GM12878 (cell line): ENCODE data around the gene CASK. TPM values are rescaled to one million over a fixed set of nuclear protein-coding genes. Genes with fewer than 3 reads are reported as not detected.

ENCODE experiments used
- ATAC-seq: fragments of 200-7000 bp; cut with Tn5 transposase; 3 replicates; pipeline ENCODE4 v1.9.1; 2020; ENCODE audit warnings: mild to moderate bottlenecking, moderate library complexity
- BruUV-seq: library from RNA; stranded (reverse); fragments of 400-500 nt; replicated peaks from 2 replicates; lab custom pipeline; 2021; lab: Mats Ljungman, UMichigan
- CTCF ChIA-PET: fragments of 300-600 bp; sonication (Branson Sonifier 250); formaldehyde crosslinking; extraction: SDS; loops from one replicate; lab custom pipeline; 2021; ENCODE audit warnings: inconsistent platforms; lab: Yijun Ruan, JAX
- POLR2A ChIA-PET: fragments of 350-600 bp; formaldehyde crosslinking; extraction: SDS; loops from one replicate; lab custom pipeline; 2021; ENCODE audit warnings: inconsistent platforms; lab: Charles Lee
- RAD21 ChIA-PET: fragments of 300-600 bp; sonication (Branson Sonifier 250); formaldehyde crosslinking; loops from one replicate; lab custom pipeline; 2023; ENCODE audit warnings: antibody characterized with exemption; ENCODE audit not compliant: unreplicated experiment; lab: Charles Lee
- SMC1A ChIA-PET: fragments of 300-600 bp; sonication (Branson Sonifier 250); formaldehyde crosslinking; loops from one replicate; lab custom pipeline; 2023; ENCODE audit not compliant: unreplicated experiment, uncharacterized antibody; lab: Charles Lee
- DNase-seq: peaks from one replicate; pipeline ENCODE4 v3.0.0-alpha.2; 2011; ENCODE audit warnings: low read depth, low spot score
- FAIRE-seq: peaks from 3 replicates; lab custom pipeline; 2011; peaks lifted over from hg19 to GRCh38; lab: Jason Lieb, UNC
- H2AFZ ChIP-seq: 2 replicates; pipeline ENCODE4 v1.6.0; 2011; ENCODE audit warnings: low read depth, low read length, control low read depth; ENCODE audit not compliant: control insufficient read depth
- H3K27ac ChIP-seq: 2 replicates; pipeline ENCODE4 v1.5.1; 2011; ENCODE audit warnings: control low read depth; ENCODE audit not compliant: control insufficient read depth, insufficient read depth
- H3K27me3 ChIP-seq, 2 experiments: replicated peaks in 1 of 2; 2 replicates each; pipeline versions ENCODE4 v1.6.0 to v1.6.1; 2011; ENCODE audit warnings: low read length in 1 of 2; ENCODE audit not compliant: control insufficient read depth in 2 of 2, insufficient read depth in 2 of 2
- H3K36me3 ChIP-seq, 2 experiments: 2 replicates each; pipeline ENCODE4 v1.5.1; 2011; ENCODE audit warnings: low read length in 1 of 2; ENCODE audit not compliant: control insufficient read depth in 2 of 2, insufficient read depth in 2 of 2
- H3K4me1 ChIP-seq: 2 replicates; pipeline ENCODE4 v1.6.1; 2011; ENCODE audit warnings: mild to moderate bottlenecking, low read length, moderate library complexity, mixed read lengths; ENCODE audit not compliant: control insufficient read depth, insufficient read depth
- H3K4me2 ChIP-seq: 2 replicates; pipeline ENCODE4 v1.6.0; 2011; ENCODE audit warnings: control low read depth; ENCODE audit not compliant: control insufficient read depth, insufficient read depth
- H3K4me3 ChIP-seq: fragments of 200-600 bp; sonication (generic); 2 replicates; pipeline ENCODE4 v1.5.1; 2016
- H3K79me2 ChIP-seq: 2 replicates; pipeline ENCODE4 v1.6.0; 2011; ENCODE audit warnings: low read length; ENCODE audit not compliant: control insufficient read depth, insufficient read depth
- H3K9ac ChIP-seq: 2 replicates; pipeline ENCODE4 v1.8.0; 2011; ENCODE audit warnings: low read length, control low read depth, mixed read lengths; ENCODE audit not compliant: control insufficient read depth, insufficient read depth
- H3K9me3 ChIP-seq: replicated peaks from 3 replicates; pipeline ENCODE4 v1.5.1; 2011; ENCODE audit warnings: mild to moderate bottlenecking, low read length; ENCODE audit not compliant: control insufficient read depth, insufficient read depth
- H4K20me1 ChIP-seq: 2 replicates; pipeline ENCODE4 v1.6.0; 2011; ENCODE audit not compliant: control insufficient read depth, insufficient read depth
- BACH1 ChIP-seq: fragments of 450-650 bp; IDR thresholded peaks from 2 replicates; pipeline ENCODE4 v1.6.1; 2017; ENCODE audit warnings: mild to moderate bottlenecking, borderline replicate concordance
- FOXM1 ChIP-seq: IDR thresholded peaks from 2 replicates; pipeline ENCODE4 v1.6.1; 2012; ENCODE audit warnings: low read depth, mild to moderate bottlenecking, inconsistent platforms, low read length, moderate library complexity
- HCFC1 ChIP-seq: fragments of 150-350 bp; IDR thresholded peaks from 2 replicates; pipeline ENCODE4 v1.6.1; 2014; ENCODE audit warnings: low read length
- HDAC2 ChIP-seq: fragments of 200-600 bp; sonication (generic); IDR thresholded peaks from 2 replicates; pipeline ENCODE4 v1.6.1; 2017
- IKZF1 ChIP-seq: fragments of 450-650 bp; conservative IDR thresholded peaks from 2 replicates; pipeline ENCODE4 v1.6.1; 2017; ENCODE audit warnings: antibody characterized with exemption, mild to moderate bottlenecking
- JUNB ChIP-seq: IDR thresholded peaks from 2 replicates; pipeline ENCODE4 v1.6.1; 2016; ENCODE audit warnings: antibody characterized with exemption, mild to moderate bottlenecking
- JUND ChIP-seq: IDR thresholded peaks from 2 replicates; pipeline ENCODE4 v1.6.1; 2012; ENCODE audit warnings: low read depth, mild to moderate bottlenecking, low read length, improper control_type of control experiment, moderate library complexity
- MEF2A ChIP-seq: IDR thresholded peaks from 2 replicates; pipeline ENCODE4 v1.6.1; 2011; ENCODE audit warnings: low read depth, mild to moderate bottlenecking, low read length, moderate library complexity; ENCODE audit not compliant: insufficient read depth
- NFXL1 ChIP-seq: fragments of 450-650 bp; IDR thresholded peaks from 2 replicates; pipeline ENCODE4 v1.6.1; 2017; ENCODE audit warnings: antibody characterized with exemption, mild to moderate bottlenecking, borderline replicate concordance
- NR2F1 ChIP-seq: fragments of 450-650 bp; conservative IDR thresholded peaks from 2 replicates; pipeline ENCODE4 v1.6.1; 2017; ENCODE audit warnings: mild to moderate bottlenecking
- POU2F2 ChIP-seq: IDR thresholded peaks from 3 replicates; pipeline ENCODE4 v1.6.1; 2011; ENCODE audit warnings: low read depth, mild to moderate bottlenecking, low read length, borderline replicate concordance
- SIX5 ChIP-seq: IDR thresholded peaks from 2 replicates; pipeline ENCODE4 v1.6.1; 2011; ENCODE audit warnings: mild to moderate bottlenecking, low read depth, low read length, moderate library complexity; ENCODE audit not compliant: severe bottlenecking
- SMC3 ChIP-seq: IDR thresholded peaks from 2 replicates; pipeline ENCODE4 v1.6.1; 2011; ENCODE audit warnings: low read length, improper control_type of control experiment, borderline replicate concordance
- SP1 ChIP-seq: IDR thresholded peaks from one replicate; pipeline ENCODE4 v1.6.1; 2011; ENCODE audit warnings: low read depth, low read length
- SREBF1 ChIP-seq: IDR thresholded peaks from 2 replicates; pipeline ENCODE4 v1.6.1; 2012; ENCODE audit warnings: mild to moderate bottlenecking, low read length
- SUZ12 ChIP-seq: fragments of 200-600 bp; sonication (generic); IDR thresholded peaks from one replicate; pipeline ENCODE4 v1.6.1; 2018; ENCODE audit warnings: antibody characterized with exemption, mild to moderate bottlenecking; ENCODE audit not compliant: unreplicated experiment
- TARDBP ChIP-seq: IDR thresholded peaks from 2 replicates; pipeline ENCODE4 v1.6.1; 2016; ENCODE audit warnings: borderline replicate concordance
- ZBTB11 ChIP-seq: fragments of 450-650 bp; formaldehyde crosslinking; IDR thresholded peaks from 2 replicates; pipeline ENCODE4 v1.5.0; 2022; ENCODE audit warnings: mild to moderate bottlenecking, missing genetic modification characterization
- WGBS: methylation state at CpG from one replicate; pipeline ENCODE4 v1.1.6; 2016; ENCODE audit warnings: low lambda C conversion rate; ENCODE audit not compliant: insufficient replicate concordance, insufficient coverage; ENCODE audit errors: missing lambda C conversion rate; 5-methylcytosine and 5-hydroxymethylcytosine counted together
- in situ Hi-C: fragments of 300-500 bp; cut with MboI; formaldehyde crosslinking; loops from 9 replicates; pipeline ENCODE4 v1.14.3; 2018; ENCODE audit warnings: mixed read lengths
- intact Hi-C: fragments of 100-400 bp; cut with micrococcal nuclease; formaldehyde crosslinking; loops from one replicate; pipeline ENCODE4 v1.14.2; 2022; ENCODE audit not compliant: unreplicated experiment
- polyA plus RNA-seq, 11 experiments: library from polyadenylated mRNA; depleted of rRNA in 4 of 11; unstranded in 6 of 11; stranded (reverse) in 5 of 11; fragments of >200 nt; fragmentation: Nextera tagmentation in 4 of 11; fragmentation: Illumina TruSeq in 1 of 11; extraction: Ambion mirVana in 4 of 11; extraction: Trizol in 1 of 11; gene quantifications; 1 replicate in 1 of 11; 2 replicates in 10 of 11; pipeline versions ENCODE4 v1.2.1 to v1.2.3, GENCODE V29; 2011 to 2016; ENCODE audit warnings: inconsistent platforms in 2 of 11, missing spikeins in 2 of 11, low read depth in 1 of 11
- total RNA-seq, 4 experiments: library from RNA; depleted of rRNA in 3 of 4; stranded (reverse); fragments of >200 nt in 3 of 4; fragmentation: Illumina TruSeq in 1 of 4; extraction: Trizol in 1 of 4; gene quantifications; 2 replicates each; pipeline versions ENCODE4 v1.2.1 to v1.2.3, GENCODE V29; 2013 to 2021

Gene CASK
- total and polyA plus RNA-seq, 10 of the 15 experiments (the other 5 are each of a cell fraction or from before 2014, with no cell fraction given) = 0.60 to 45.9 (median 4.8) TPM

DNA sequence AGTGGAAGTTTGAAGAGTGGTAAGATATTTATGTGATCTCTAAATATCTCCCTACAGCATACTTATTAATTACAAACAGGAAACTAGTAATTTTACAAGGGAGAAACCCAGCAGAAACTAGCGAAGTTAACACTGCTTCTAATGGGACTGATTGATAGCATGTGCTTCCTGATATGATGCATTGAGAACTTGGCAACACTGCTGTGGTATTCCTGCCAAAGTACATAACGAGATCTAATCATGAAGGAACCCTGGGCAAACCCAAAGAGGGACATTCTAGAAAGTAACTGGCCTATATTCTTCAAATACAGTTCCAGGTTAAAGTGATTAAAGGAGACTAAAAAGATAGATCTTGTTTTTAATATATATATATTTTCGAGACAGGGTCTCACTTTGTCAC is 239.2 kb downstream of the CASK start:
- Histone ChIP-seq H3K79me2 (no peaks in the 10 kb centered on the region), H3K36me3 (no peaks in the 10 kb centered on the region), H3K27ac (no peak overlapping the region), H3K27me3 (no peaks in the 10 kb centered on the region), H2AFZ (no peak overlapping the region), H3K9ac (no peak overlapping the region), H3K4me3 (no peak overlapping the region), H3K4me1 (peaks cover 6% of the 10 kb centered on the region), H3K9me3 (no peaks in the 10 kb centered on the region), H4K20me1 (no peaks in the 10 kb centered on the region), H3K4me2 (no peak overlapping the region)
- no TSS peak for BruUV-seq
- ATAC-seq (no peak), DNase-seq (no peak), FAIRE-seq (no peak)
- ChIA-PET POLR2A (no interaction called here), RAD21 (no interaction called here), SMC1A (no interaction called here), CTCF (no interaction called here)
- intact Hi-C loops = no loop called here
- 20% methylated on average over 3 of the region's 3 CpGs for WGBS
- TF ChIP-seq IKZF1 (no peak), NR2F1 (no peak), SUZ12 (no peak), SIX5 (no peak), SMC3 (no peak), SREBF1 (no peak), NFXL1 (no peak), BACH1 (no peak), JUNB (no peak), MEF2A (no peak), FOXM1 (no peak), TARDBP (no peak), SP1 (no peak), POU2F2 (no peak), HDAC2 (no peak), ZBTB11 (CRISPR knock-in tag) (no peak), HCFC1 (no peak), JUND (no peak)
- in situ Hi-C loops = no loop called here
